B cell (primary cell): ENCODE measurements around the gene CENPB. TPM values are rescaled to one million over a fixed set of nuclear protein-coding genes. Genes with fewer than 3 reads are reported as not detected.

Source experiments
- ATAC-seq: fragments of 200-7000 bp; cut with Tn5 transposase; one replicate; pipeline ENCODE4 v1.10.0; 2021; ENCODE audit warnings: low read depth, mild to moderate bottlenecking, moderate number of reproducible peaks, moderate library complexity
- CTCF ChIA-PET: fragments of 350-600 bp; sonication (Branson Sonifier 250); formaldehyde crosslinking; loops from one replicate; lab custom pipeline; 2021; ENCODE audit warnings: antibody characterized with exemption, inconsistent platforms; lab: Charles Lee
- POLR2A ChIA-PET: fragments of 350-600 bp; sonication (Branson Sonifier 250); formaldehyde crosslinking; loops from one replicate; lab custom pipeline; 2021; ENCODE audit warnings: antibody characterized with exemption; lab: Charles Lee
- DNase-seq: peaks from one replicate; pipeline ENCODE4 v3.0.0; 2013
- H2AFZ ChIP-seq: 2 replicates; pipeline ENCODE4 v1.6.1; 2012; ENCODE audit warnings: mild to moderate bottlenecking, low read depth, low read length; ENCODE audit not compliant: insufficient read depth, poor library complexity, severe bottlenecking
- H3K27ac ChIP-seq, 2 donors: 1 replicate in 1 of 2; 2 replicates in 1 of 2; pipeline ENCODE4 v1.5.1; 2012 to 2013; ENCODE audit warnings: low read length in 2 of 2, mild to moderate bottlenecking in 2 of 2, moderate library complexity in 1 of 2
- H3K27me3 ChIP-seq, 4 experiments: fragments of 200-600 bp in 1 of 4; sonication (generic) in 1 of 4; replicated peaks in 1 of 4; 1 replicate in 2 of 4; 2 replicates in 2 of 4; pipeline versions ENCODE4 v1.6.1 to v1.7.0; 2013 to 2016; ENCODE audit warnings: low read length in 3 of 4, mild to moderate bottlenecking in 2 of 4, mixed read lengths in 1 of 4, moderate library complexity in 1 of 4; ENCODE audit not compliant: insufficient read depth in 4 of 4, control insufficient read depth in 3 of 4; ENCODE audit errors: control extremely low read depth in 1 of 4
- H3K36me3 ChIP-seq, 2 experiments: replicated peaks in 1 of 2; 1 replicate in 1 of 2; 2 replicates in 1 of 2; pipeline versions ENCODE4 v1.6.1 to v1.7.1; 2013; ENCODE audit warnings: low read length in 1 of 2; ENCODE audit not compliant: insufficient read depth in 2 of 2, control insufficient read depth in 1 of 2; ENCODE audit errors: control extremely low read depth in 1 of 2, extremely low read depth in 1 of 2
- H3K4me1 ChIP-seq, 2 donors: fragments of 200-600 bp in 1 of 2; sonication (generic) in 1 of 2; 1 replicate in 1 of 2; 2 replicates in 1 of 2; pipeline versions ENCODE4 v1.5.1 to v1.6.1; 2013 to 2017; ENCODE audit warnings: low read length in 2 of 2; ENCODE audit not compliant: control insufficient read depth in 2 of 2, insufficient read depth in 2 of 2
- H3K4me2 ChIP-seq: replicated peaks from 2 replicates; pipeline ENCODE3; 2012; ENCODE audit warnings: mild to moderate bottlenecking, low read depth, low read length; ENCODE audit not compliant: poor library complexity, severe bottlenecking
- H3K4me3 ChIP-seq, 5 experiments: fragments of 200-600 bp in 1 of 5; sonication (generic) in 1 of 5; 1 replicate in 3 of 5; 2 replicates in 2 of 5; pipeline versions ENCODE4 v1.5.1 to v1.7.0; 2011 to 2016; ENCODE audit warnings: low read length in 4 of 5, mild to moderate bottlenecking in 4 of 5, low read depth in 2 of 5, control low read depth in 1 of 5, moderate library complexity in 1 of 5; ENCODE audit not compliant: insufficient read depth in 1 of 5; ENCODE audit errors: control extremely low read depth in 1 of 5, extremely low read depth in 1 of 5
- H3K79me2 ChIP-seq: fragments of 200-600 bp; sonication (generic); one replicate; pipeline ENCODE4 v1.6.0; 2016; ENCODE audit warnings: low read length; ENCODE audit not compliant: control insufficient read depth, insufficient read depth
- H3K9ac ChIP-seq: fragments of 200-600 bp; sonication (generic); 2 replicates; pipeline ENCODE4 v1.6.1; 2017; ENCODE audit warnings: mild to moderate bottlenecking, low read length, moderate library complexity
- H3K9me3 ChIP-seq, 3 donors: one replicate each; pipeline versions ENCODE4 v1.6.1 to v1.7.1; 2013; ENCODE audit warnings: low read length in 2 of 3; ENCODE audit not compliant: control insufficient read depth in 2 of 3, insufficient read depth in 1 of 3; ENCODE audit errors: control extremely low read depth in 1 of 3
- H4K20me1 ChIP-seq: 2 replicates; pipeline ENCODE4 v1.6.0; 2012; ENCODE audit warnings: mild to moderate bottlenecking, low read length; ENCODE audit not compliant: insufficient read depth, control insufficient read depth, poor library complexity, severe bottlenecking
- H3K27ac Mint-ChIP-seq: one replicate; pipeline ENCODE4 v1.8.0; 2021; ENCODE audit warnings: mixed read lengths
- H3K27me3 Mint-ChIP-seq: one replicate; pipeline ENCODE4 v1.8.0; 2021; ENCODE audit warnings: mixed read lengths
- H3K4me1 Mint-ChIP-seq: one replicate; pipeline ENCODE4 v1.8.0; 2021; ENCODE audit warnings: mixed read lengths
- H3K4me3 Mint-ChIP-seq: one replicate; pipeline ENCODE4 v1.8.0; 2021; ENCODE audit warnings: mixed read lengths
- H3K9me3 Mint-ChIP-seq: one replicate; pipeline ENCODE4 v1.8.0; 2022; ENCODE audit warnings: mixed read lengths; ENCODE audit not compliant: insufficient read depth
- CTCF ChIP-seq: fragments of 200-600 bp; IDR thresholded peaks from one replicate; pipeline ENCODE4 v1.8.0; 2022; ENCODE audit warnings: antibody characterized with exemption, mild to moderate bottlenecking
- EZH2 ChIP-seq: IDR thresholded peaks from 2 replicates; pipeline ENCODE4 v1.6.1; 2012; ENCODE audit warnings: borderline replicate concordance, low read depth, mild to moderate bottlenecking, moderate library complexity, low read length; ENCODE audit not compliant: insufficient read depth, poor library complexity, severe bottlenecking
- WGBS: methylation state at CpG from one replicate; pipeline ENCODE4 v1.1.5; 2013; ENCODE audit warnings: missing lambda C conversion rate; ENCODE audit not compliant: insufficient coverage; 5-methylcytosine and 5-hydroxymethylcytosine counted together
- intact Hi-C: fragments of 100-400 bp; cut with micrococcal nuclease; formaldehyde crosslinking; loops from one replicate; pipeline ENCODE4 v1.10.0; 2022
- polyA plus RNA-seq: library from polyadenylated mRNA; depleted of rRNA; stranded (reverse); fragments of >200 nt; gene quantifications from 2 replicates; pipeline ENCODE4 v1.2.3, GENCODE V29; 2012
- total RNA-seq, 2 donors: library from RNA; stranded (reverse); fragments of 120-200 nt in 1 of 2; gene quantifications; 1 replicate in 1 of 2; 2 replicates in 1 of 2; pipeline versions ENCODE4 v1.2.3 to v1.2.4, GENCODE V29; 2013 to 2022

Gene CENPB
- total and polyA plus RNA-seq, 2 donors (not counting 1 experiment from before 2014, with no cell fraction given), result 13.3 to 46.4 TPM

- Histone ChIP-seq H3K27me3 (no peaks in the 10 kb centered on the region), H3K9ac (no peak overlapping the region), H3K4me3 (no peak overlapping the region), H3K79me2 (peaks cover 16% of the 10 kb centered on the region), H3K9me3 (peaks cover 0 to 4% (median 0%) of the 10 kb centered on the region in 3 donors), H3K27ac (no peak overlapping the region), H3K36me3 (peaks cover 0 to 8% of the 10 kb centered on the region in 2 experiments), H4K20me1 (no peaks in the 10 kb centered on the region), H3K4me1 (peaks cover 5 to 12% of the 10 kb centered on the region in 2 donors), H2AFZ (no peak overlapping the region), H3K4me2 (no peak overlapping the region)
- no peak overlapping the region for H3K4me3 Mint-ChIP-seq
- DNase-seq, result no peak
- H3K4me1 Mint-ChIP-seq, result peaks cover 17% of the 10 kb centered on the region
- 88% methylated on average over 4 of the region's 10 CpGs for WGBS
- no peaks in the 10 kb centered on the region for H3K9me3 Mint-ChIP-seq
- TF ChIP-seq EZH2 (no peak), CTCF (no peak)
- intact Hi-C loops, result no loop called here
- ChIA-PET POLR2A (no interaction called here), CTCF (interaction anchor here (0.6 to 0.7 kb wide), 3 partner anchors 311 to 1257 kb away, joined by 3 to 4 read pairs (median 3); no protein-coding TSS in a partner anchor)
- no peak overlapping the region for H3K27ac Mint-ChIP-seq
- ATAC-seq, result no peak
- H3K27me3 Mint-ChIP-seq, result no peaks in the 10 kb centered on the region
These were observed 25.7 kb downstream of the CENPB start for GRCh38 chr20:3760655-3761348.

GRCh38 chr20:3759884-3760283 is 26.7 kb downstream of the CENPB start:
- Mint-ChIP-seq H3K4me1 (peaks cover 17% of the 10 kb centered on the region), H3K9me3 (no peaks in the 10 kb centered on the region), H3K4me3 (no peak overlapping the region), H3K27ac (peak overlapping the region; percentile 59), H3K27me3 (no peaks in the 10 kb centered on the region)
- Histone ChIP-seq H3K27ac (no peak overlapping the region), H3K79me2 (peaks cover 16% of the 10 kb centered on the region), H2AFZ (no peak overlapping the region), H3K4me2 (no peak overlapping the region), H3K9me3 (peaks cover 0 to 4% (median 0%) of the 10 kb centered on the region in 3 donors), H3K36me3 (peaks cover 0 to 8% of the 10 kb centered on the region in 2 experiments), H4K20me1 (no peaks in the 10 kb centered on the region), H3K27me3 (no peaks in the 10 kb centered on the region), H3K4me1 (peaks cover 5 to 12% of the 10 kb centered on the region in 2 donors), H3K9ac (no peak overlapping the region), H3K4me3 (no peak overlapping the region)
- TF ChIP-seq EZH2 (no peak), CTCF (no peak)
- intact Hi-C loops, result no loop called here
- ATAC-seq, result no peak
- WGBS, result 95% methylated on average over 11 of the region's 11 CpGs
- CTCF ChIA-PET, result interaction anchor here (0.6 kb wide), 1 partner anchor 999 kb away, joined by 3 read pairs; no protein-coding TSS in a partner anchor
- POLR2A ChIA-PET, result no interaction called here
- no peak for DNase-seq
